ENCODE measurements around the gene ZBTB17.
"Not testable (repeated sequence)": the region's sequence is repeated elsewhere in the genome, so short reads cannot be mapped to it uniquely, and the experiment has no call there.

Gene ZBTB17

DNA sequence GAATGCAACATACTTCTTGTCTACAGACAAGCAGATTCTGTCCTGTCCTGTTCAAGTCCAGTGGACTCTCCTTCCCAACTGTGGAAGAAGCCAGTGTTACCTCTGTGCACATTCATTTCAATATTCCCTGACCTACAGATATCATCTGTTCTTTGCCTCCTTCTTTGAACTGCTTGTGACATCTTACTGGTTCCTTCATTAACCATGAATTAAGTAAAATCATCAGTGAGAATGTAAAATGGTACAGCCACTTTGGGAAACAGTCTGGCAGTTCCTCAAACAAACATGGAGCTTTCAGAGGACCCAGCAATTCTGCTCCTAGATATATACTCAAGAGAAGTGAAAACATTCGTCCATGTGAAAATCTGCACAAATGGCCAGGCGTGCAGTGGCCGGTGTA is 34.9 kb upstream of the ZBTB17 start:
- no peak for DNase-seq

DNA sequence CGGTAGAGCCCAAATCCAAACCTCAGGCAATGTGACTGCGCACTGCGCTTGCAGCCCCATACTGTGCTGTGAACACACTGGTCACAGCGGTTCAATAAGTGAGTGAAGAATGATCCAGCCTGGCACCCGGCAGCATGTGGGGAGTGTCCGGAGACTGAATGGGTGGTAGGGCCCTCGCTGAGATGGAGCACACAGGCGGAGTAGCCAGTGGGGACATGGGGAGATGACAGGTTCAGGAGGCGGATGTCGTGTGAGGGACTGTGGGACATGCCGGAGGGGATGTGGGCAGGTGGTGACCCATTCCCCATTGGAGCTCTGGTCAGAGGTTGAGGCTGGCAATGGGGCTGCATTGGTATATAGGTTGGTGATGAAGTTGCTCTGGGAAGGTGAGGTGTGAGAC is 33.8 kb upstream of the ZBTB17 start:
- no peak for DNase-seq

- DNase-seq, result peak; percentile 25
Measured at GRCh38 chr1:16009030-16009460, 33.1 kb upstream of the ZBTB17 start.

- DNase-seq, result no peak
Measured at GRCh38 chr1:16007671-16008341, 31.9 kb upstream of the ZBTB17 start.

- no peak for DNase-seq
Measured at GRCh38 chr1:16006552-16007485, 30.9 kb upstream of the ZBTB17 start.

GRCh38 chr1:16006010-16006409 is 30.1 kb upstream of the ZBTB17 start:
- no peak for DNase-seq

GRCh38 chr1:16005597-16005996 is 29.7 kb upstream of the ZBTB17 start:
- DNase-seq, result no peak

- DNase-seq, result not testable (repeated sequence)
Measured at GRCh38 chr1:16001274-16001673, 25.4 kb upstream of the ZBTB17 start.

DNA sequence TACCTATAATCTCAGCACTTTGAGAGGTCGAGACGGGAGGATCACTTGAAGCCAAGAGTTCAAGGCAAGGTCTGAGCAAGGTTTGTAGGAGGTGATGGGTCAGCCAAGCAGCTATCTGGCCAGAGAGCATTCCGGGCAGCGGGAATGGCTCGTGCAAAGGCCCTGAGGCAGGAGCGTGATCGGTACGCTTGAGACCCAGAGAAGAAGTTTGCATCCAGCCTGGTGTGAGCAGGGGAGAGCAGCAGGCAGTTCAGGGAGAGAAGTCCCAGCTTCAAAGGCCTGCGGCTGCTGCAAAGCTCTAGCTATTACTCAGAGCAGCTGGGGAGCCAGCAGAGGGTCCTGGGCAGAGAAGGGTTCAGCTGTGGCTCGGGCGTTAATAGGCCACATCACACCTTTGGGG is 23.0 kb upstream of the ZBTB17 start:
- no peak for DNase-seq

DNA sequence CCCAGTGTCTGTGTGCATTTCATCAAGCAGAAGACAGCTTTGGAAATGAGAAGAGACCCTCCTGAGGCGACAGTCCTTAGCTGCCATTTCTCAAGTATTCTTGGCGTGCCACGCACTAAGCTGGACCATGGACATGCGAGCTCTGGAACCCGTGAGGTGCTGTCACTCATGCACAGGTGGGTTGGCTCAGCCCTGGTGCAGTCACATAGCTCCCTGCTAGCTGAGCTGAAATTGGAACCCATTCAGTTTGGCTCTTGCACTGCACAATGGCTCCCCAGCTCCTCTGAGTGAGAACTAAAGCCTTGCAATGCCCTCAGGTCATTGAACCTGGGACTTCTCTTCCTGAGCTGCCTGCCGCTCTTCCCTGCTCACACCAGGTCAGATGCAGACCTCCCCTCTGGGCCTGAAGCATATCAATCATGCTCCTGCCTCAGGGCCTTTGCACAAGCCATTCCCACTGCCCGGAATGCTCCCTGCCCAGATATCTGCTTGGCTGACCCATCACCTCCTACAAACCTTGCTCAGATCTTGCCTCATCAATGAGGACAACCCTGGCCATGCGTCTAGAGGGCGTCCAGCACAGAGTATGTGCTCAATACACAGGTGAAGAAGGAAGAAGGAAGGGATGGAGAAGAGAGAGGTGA is 21.9 kb upstream of the ZBTB17 start:
- no peak for DNase-seq

DNA sequence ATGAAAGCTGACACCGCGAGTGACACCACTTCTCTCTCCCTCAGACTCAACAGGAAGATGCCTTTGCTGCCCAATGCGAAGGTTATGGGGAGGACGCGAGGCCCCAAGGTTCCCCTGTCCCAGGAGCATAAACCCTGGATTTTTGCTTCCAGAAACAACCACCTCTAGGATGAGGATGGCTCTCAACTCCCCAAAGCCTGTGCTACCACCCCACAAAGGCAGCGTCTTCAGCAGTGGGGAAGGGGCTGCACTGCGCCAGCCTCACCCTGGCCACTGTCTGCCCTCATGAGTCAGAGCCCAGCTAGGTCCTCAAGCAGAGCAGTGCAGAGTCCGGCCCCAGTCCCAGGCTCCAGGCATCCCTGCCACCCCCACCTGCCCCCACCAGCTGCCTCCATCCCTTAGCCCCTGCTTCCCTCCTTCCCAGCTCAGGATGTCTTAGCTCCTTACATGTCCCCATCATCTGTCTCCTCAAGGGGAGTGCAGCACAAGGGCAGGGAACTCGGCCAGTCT is 21.2 kb upstream of the ZBTB17 start:
- no peak for DNase-seq

DNA sequence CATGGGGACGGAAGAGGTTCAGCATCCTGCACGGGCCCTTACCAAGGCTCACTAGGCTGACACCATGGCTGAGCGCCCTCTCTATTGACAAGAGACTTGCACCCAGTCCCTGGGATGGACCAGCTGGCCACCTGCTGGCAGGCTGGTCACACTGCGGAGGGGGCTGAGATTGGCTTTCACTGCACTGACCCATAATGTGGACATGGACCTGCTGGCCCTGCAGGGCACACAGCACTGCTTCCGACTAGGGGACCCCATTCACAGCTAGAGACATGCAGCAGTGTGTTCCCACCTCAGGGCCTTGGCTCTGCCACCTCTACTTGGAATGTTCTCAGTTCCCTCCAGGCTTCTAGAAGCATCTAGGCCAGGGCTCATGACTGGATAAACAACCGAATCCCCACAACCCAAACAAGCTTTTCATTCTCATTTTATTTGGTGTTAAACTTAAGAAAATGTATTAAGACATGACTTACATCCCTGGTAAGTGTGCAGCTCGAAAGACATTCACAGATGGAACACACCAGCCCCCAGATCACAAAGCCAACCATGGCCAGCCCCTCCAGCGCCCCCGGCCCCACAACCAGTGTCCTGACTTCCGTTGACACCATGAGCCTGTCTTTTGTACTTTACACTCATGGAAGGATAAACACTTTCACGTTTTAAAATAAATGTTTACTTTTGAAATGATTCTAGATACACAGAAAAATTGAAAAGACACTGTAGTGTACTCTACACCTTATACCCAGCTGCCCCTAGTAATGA is 18.9 kb upstream of the ZBTB17 start:
- no peak for DNase-seq

DNA sequence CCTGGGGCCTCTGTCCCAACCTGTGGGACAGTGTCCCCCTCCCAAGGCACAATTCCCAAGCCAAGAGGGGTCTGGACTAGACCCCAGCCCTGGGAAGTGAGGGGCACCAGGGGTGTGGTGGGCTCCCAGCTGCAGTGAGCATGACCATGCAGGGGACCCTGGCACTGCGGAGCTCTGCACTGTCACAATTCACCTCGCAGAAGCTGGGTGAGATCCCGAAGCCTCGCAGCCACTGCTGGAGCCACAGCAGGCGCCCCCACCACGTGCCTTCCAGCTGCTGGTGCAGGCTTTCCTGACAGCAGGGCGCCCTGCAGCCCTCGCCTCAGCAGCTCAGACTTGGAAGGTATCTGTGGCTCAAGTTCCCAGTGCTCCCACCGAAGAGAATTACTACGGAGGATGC is 18.2 kb upstream of the ZBTB17 start:
- DNase-seq, result no peak

DNA sequence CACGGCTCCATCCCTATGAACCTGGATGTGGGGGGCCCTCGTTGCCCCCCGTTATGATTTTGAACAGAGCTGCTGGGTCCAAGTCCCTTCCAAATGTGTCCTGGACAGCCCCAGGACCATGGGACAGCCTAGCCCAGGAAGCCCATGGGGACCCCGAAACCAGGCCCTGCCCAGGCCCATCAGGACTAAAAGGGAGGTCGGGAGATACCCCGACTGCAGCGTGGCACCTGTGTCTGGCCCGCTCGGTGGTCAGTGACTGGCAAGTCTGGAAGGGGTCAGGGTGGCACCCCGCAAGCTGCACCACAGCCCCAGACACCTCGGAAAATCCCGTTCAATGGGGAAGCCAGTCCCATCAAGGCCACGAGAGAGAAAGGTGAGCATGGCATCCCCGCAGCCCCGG is 17.8 kb upstream of the ZBTB17 start:
- no peak for DNase-seq

- DNase-seq, result no peak
Measured at GRCh38 chr1:15992582-15993500, 16.9 kb upstream of the ZBTB17 start.

DNA sequence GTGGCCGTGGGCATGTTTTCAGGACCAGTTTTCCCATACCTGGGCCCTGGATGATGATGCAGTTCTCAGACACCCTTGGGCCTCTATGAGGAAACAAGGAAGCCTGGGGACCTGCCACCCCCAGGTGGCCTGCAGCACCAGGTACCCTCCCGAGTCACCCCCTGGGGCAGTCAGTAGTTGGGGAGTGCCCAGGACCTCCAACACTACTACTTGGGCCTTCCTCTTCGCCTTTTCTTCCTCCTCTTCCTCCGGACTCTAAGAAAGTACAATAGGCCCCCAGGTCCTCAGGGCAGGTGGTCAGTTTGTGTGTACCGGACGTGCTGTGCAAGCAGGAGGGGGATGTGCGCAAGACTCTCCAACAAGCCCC is 16.3 kb upstream of the ZBTB17 start:
- DNase-seq, result no peak

GRCh38 chr1:15991427-15992186 is 15.7 kb upstream of the ZBTB17 start:
- DNase-seq, result no peak

GRCh38 chr1:15989776-15990175 is 13.9 kb upstream of the ZBTB17 start:
- DNase-seq, result no peak

DNA sequence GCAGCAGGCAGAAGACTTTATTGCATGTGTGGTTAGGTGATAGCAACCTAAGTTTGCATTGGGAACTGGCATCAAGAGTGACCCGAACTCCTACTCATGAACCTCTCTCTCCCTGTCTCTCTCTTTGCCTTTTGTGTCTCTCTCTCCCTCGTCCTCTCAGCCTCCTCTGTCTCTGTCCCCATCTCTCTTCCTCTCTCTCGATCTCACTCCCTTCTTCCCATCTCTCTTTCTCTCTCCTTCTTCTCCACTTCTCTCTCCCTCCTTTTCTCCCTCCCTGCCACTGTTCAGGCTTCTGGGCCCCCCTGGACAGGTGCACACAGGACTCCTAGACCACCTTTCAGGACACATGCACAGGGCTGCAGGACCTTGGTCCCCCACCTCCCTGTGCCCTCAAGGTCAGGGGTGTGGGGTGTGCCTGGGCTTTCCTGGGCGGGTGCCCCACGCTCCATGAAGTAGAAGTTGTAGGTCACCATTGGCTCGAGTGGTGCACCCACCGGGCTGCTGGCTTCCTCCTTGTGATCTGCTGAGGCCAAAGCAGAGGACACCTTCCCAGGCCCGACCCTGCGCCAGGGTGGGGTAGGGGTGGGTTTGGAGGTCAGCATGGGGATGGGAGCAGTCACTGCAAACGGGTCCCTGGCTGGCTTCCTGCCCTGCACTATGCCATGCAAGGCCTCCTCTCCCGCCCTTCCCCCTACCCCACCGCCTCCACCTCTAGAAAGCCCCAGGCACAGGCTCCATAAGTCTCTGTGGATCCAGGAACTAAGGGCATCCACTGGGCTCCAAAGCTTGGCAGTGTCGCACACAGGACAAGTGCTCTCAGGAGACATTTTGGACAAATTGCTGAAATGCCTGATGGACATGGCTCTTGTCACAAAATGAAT is 13.2 kb upstream of the ZBTB17 start:
- no peak for DNase-seq
